ENCODE data around the gene EEFSEC.

The EEFSEC gene

GRCh38 chr3:128177865-128178264, 24.6 kb downstream of the EEFSEC start:
- in situ Hi-C loops (cut with HindIII; ENCODE audit: low pct_ligation_motif_present, low pct_unique_long_range_greater_than_20kb, low sequenced_read_pairs), result no loop called here
- no peak for DNase-seq

GRCh38 chr3:128178782-128179483, 25.7 kb downstream of the EEFSEC start:
- no peak for DNase-seq
- in situ Hi-C loops (cut with HindIII; ENCODE audit: low pct_ligation_motif_present, low pct_unique_long_range_greater_than_20kb, low sequenced_read_pairs), result no loop called here

GRCh38 chr3:128179484-128179819, 26.2 kb downstream of the EEFSEC start:
- DNase-seq, result no peak
- in situ Hi-C loops (cut with HindIII; ENCODE audit: low pct_ligation_motif_present, low pct_unique_long_range_greater_than_20kb, low sequenced_read_pairs), result no loop called here

- DNase-seq, result no peak
- in situ Hi-C loops (cut with HindIII; ENCODE audit: low pct_ligation_motif_present, low pct_unique_long_range_greater_than_20kb, low sequenced_read_pairs), result no loop called here
Observed at GRCh38 chr3:128180436-128180835, 27.2 kb downstream of the EEFSEC start.

GRCh38 chr3:128180913-128181312, 27.6 kb downstream of the EEFSEC start:
- DNase-seq, result no peak
- in situ Hi-C loops (cut with HindIII; ENCODE audit: low pct_ligation_motif_present, low pct_unique_long_range_greater_than_20kb, low sequenced_read_pairs), result no loop called here

- in situ Hi-C loops (cut with HindIII; ENCODE audit: low pct_ligation_motif_present, low pct_unique_long_range_greater_than_20kb, low sequenced_read_pairs), result no loop called here
- no peak for DNase-seq
Observed at GRCh38 chr3:128182656-128183055, 29.4 kb downstream of the EEFSEC start.

- DNase-seq, result no peak
- in situ Hi-C loops (cut with HindIII; ENCODE audit: low pct_ligation_motif_present, low pct_unique_long_range_greater_than_20kb, low sequenced_read_pairs), result no loop called here
Observed at GRCh38 chr3:128185630-128186447, 32.6 kb downstream of the EEFSEC start.

- in situ Hi-C loops (cut with HindIII; ENCODE audit: low pct_ligation_motif_present, low pct_unique_long_range_greater_than_20kb, low sequenced_read_pairs), result no loop called here
- no peak for DNase-seq
Observed at GRCh38 chr3:128187495-128187894, 34.2 kb downstream of the EEFSEC start.

GRCh38 chr3:128188326-128188725, 35.0 kb downstream of the EEFSEC start:
- in situ Hi-C loops (cut with HindIII; ENCODE audit: low pct_ligation_motif_present, low pct_unique_long_range_greater_than_20kb, low sequenced_read_pairs), result no loop called here
- no peak for DNase-seq

- no peak for DNase-seq
- in situ Hi-C loops (cut with HindIII; ENCODE audit: low pct_ligation_motif_present, low pct_unique_long_range_greater_than_20kb, low sequenced_read_pairs), result no loop called here
Observed at GRCh38 chr3:128188956-128189355, 35.7 kb downstream of the EEFSEC start.

GRCh38 chr3:128190501-128190900, 37.2 kb downstream of the EEFSEC start:
- in situ Hi-C loops (cut with HindIII; ENCODE audit: low pct_ligation_motif_present, low pct_unique_long_range_greater_than_20kb, low sequenced_read_pairs), result no loop called here
- no peak for DNase-seq

GRCh38 chr3:128192131-128192530, 38.9 kb downstream of the EEFSEC start:
- in situ Hi-C loops (cut with HindIII; ENCODE audit: low pct_ligation_motif_present, low pct_unique_long_range_greater_than_20kb, low sequenced_read_pairs), result no loop called here
- no peak for DNase-seq

- no peak for DNase-seq
Observed at GRCh38 chr3:128193168-128193567, 39.9 kb downstream of the EEFSEC start.

GRCh38 chr3:128194843-128195242, 41.6 kb downstream of the EEFSEC start:
- DNase-seq, result no peak
- in situ Hi-C loops (cut with HindIII; ENCODE audit: low pct_ligation_motif_present, low pct_unique_long_range_greater_than_20kb, low sequenced_read_pairs), result no loop called here

More at GRCh38 chr3:128193168-128193567, 39.9 kb downstream of the EEFSEC start:
- in situ Hi-C loops (cut with HindIII; ENCODE audit: low pct_ligation_motif_present, low pct_unique_long_range_greater_than_20kb, low sequenced_read_pairs), result no loop called here

GRCh38 chr3:128195369-128195768, 42.1 kb downstream of the EEFSEC start:
- in situ Hi-C loops (cut with HindIII; ENCODE audit: low pct_ligation_motif_present, low pct_unique_long_range_greater_than_20kb, low sequenced_read_pairs), result no loop called here
- DNase-seq, result no peak

- DNase-seq, result no peak
- in situ Hi-C loops (cut with HindIII; ENCODE audit: low pct_ligation_motif_present, low pct_unique_long_range_greater_than_20kb, low sequenced_read_pairs), result no loop called here
Observed at GRCh38 chr3:128195802-128196201, 42.5 kb downstream of the EEFSEC start.

GRCh38 chr3:128196647-128197046, 43.4 kb downstream of the EEFSEC start:
- in situ Hi-C loops (cut with HindIII; ENCODE audit: low pct_ligation_motif_present, low pct_unique_long_range_greater_than_20kb, low sequenced_read_pairs), result no loop called here
- no peak for DNase-seq

- in situ Hi-C loops (cut with HindIII; ENCODE audit: low pct_ligation_motif_present, low pct_unique_long_range_greater_than_20kb, low sequenced_read_pairs), result no loop called here
- no peak for DNase-seq
Observed at GRCh38 chr3:128197855-128198254, 44.6 kb downstream of the EEFSEC start.

GRCh38 chr3:128198313-128198712, 45.0 kb downstream of the EEFSEC start:
- in situ Hi-C loops (cut with HindIII; ENCODE audit: low pct_ligation_motif_present, low pct_unique_long_range_greater_than_20kb, low sequenced_read_pairs), result no loop called here

GRCh38 chr3:128199110-128199509, 45.8 kb downstream of the EEFSEC start:
- in situ Hi-C loops (cut with HindIII; ENCODE audit: low pct_ligation_motif_present, low pct_unique_long_range_greater_than_20kb, low sequenced_read_pairs), result no loop called here
- no peak for DNase-seq

More at GRCh38 chr3:128198313-128198712, 45.0 kb downstream of the EEFSEC start:
- DNase-seq, result no peak

All from ACHN (cell line).